Lower leg skin (tissue), 4 donors: ENCODE measurements around the gene MTMR10. TPM values are rescaled to one million over a fixed set of nuclear protein-coding genes. Genes with fewer than 3 reads are reported as not detected.

Source experiments
- DNase-seq, 2 donors: peaks; one replicate each; pipeline ENCODE4 v3.0.0-alpha.2; 2019; ENCODE audit warnings: low spot score in 2 of 2
- H3K4me3 ChIP-seq: fragments of 200-600 bp; sonication (generic); 2 replicates; pipeline ENCODE4 v1.5.1; 2017; ENCODE audit warnings: mild to moderate bottlenecking, low read depth; ENCODE audit not compliant: poor library complexity, severe bottlenecking
- CTCF ChIP-seq, 3 donors: fragments of 450-650 bp; IDR thresholded peaks; one replicate each; pipeline ENCODE4 v1.5.1; 2016; ENCODE audit warnings: antibody characterized with exemption in 3 of 3, mild to moderate bottlenecking in 3 of 3, moderate library complexity in 2 of 3
- POLR2A ChIP-seq, 2 donors: fragments of 450-650 bp; IDR thresholded peaks; one replicate each; pipeline ENCODE4 v1.6.1; 2016 to 2017; ENCODE audit warnings: antibody characterized with exemption in 2 of 2, mild to moderate bottlenecking in 1 of 2, moderate library complexity in 1 of 2
- WGBS, 2 donors: methylation state at CpG; one replicate each; pipeline ENCODE4 v1.1.5; 2018; 5-methylcytosine and 5-hydroxymethylcytosine counted together
- intact Hi-C: fragments of 100-400 bp; cut with DNase I; formaldehyde crosslinking; loops from one replicate; pipeline ENCODE4 v1.15.0; 2023; ENCODE audit warnings: low total_unique reads
- total RNA-seq, 4 donors: library from RNA; depleted of rRNA; stranded (reverse); fragments of >200 nt; gene quantifications; one replicate each; pipeline ENCODE4 v1.1.0, GENCODE V29; 2016

Gene MTMR10
- total RNA-seq, 4 donors from 2014 or later, result 22.5 to 34.7 (median 31.2) TPM

- DNase-seq, result peak; percentile 85 to 97
- H3K4me3 ChIP-seq, result peak within 1 kb of the TSS; percentile 65
- intact Hi-C loops, result no loop called here
- TF ChIP-seq POLR2A (IDR thresholded peaks at IDR 0.05) (no peak), CTCF (IDR thresholded peaks at IDR 0.05) (no peak)
- 0% methylated on average over 47 to 63 of the region's 65 CpGs for WGBS, 2 donors
Measured at GRCh38 chr15:30903497-30904187, 87.8 kb downstream of the MTMR10 start, which contains the start of gene FAN1. Gene FAN1, plus strand, starts transcription at chr15:30903915. Its CDS starts 749 bp downstream, at chr15:30904664.

- DNase-seq, result no peak
- intact Hi-C loops, result no loop called here
- no peak overlapping the region for H3K4me3 ChIP-seq
- TF ChIP-seq POLR2A (IDR thresholded peaks at IDR 0.05), result no peak
- no peak for TF ChIP-seq CTCF (IDR thresholded peaks at IDR 0.05)
- 91 to 93% methylated on average over 1 of the region's 1 CpG for WGBS, 2 donors
Measured at GRCh38 chr15:30901889-30902288, 89.5 kb downstream of the MTMR10 start.

- no peak for DNase-seq
- no peak overlapping the region for H3K4me3 ChIP-seq
- 88% methylated on average over 8 to 12 of the region's 12 CpGs for WGBS, 2 donors
- intact Hi-C loops, result loop anchor here (5.0 kb wide), 1 partner anchor 231 kb away; no protein-coding TSS in a partner anchor
- TF ChIP-seq CTCF (IDR thresholded peaks at IDR 0.05) (no peak), POLR2A (IDR thresholded peaks at IDR 0.05) (no peak)
Measured at GRCh38 chr15:30896211-30896606, 95.2 kb downstream of the MTMR10 start.

- no peak for DNase-seq
- 92 to 93% methylated on average over 33 of the region's 33 CpGs for WGBS, 2 donors
- intact Hi-C loops, result loop anchor here (5.0 kb wide), 1 partner anchor 232 kb away; no protein-coding TSS in a partner anchor
- no peak overlapping the region for H3K4me3 ChIP-seq
- TF ChIP-seq POLR2A (IDR thresholded peaks at IDR 0.05) (no peak), CTCF (IDR thresholded peaks at IDR 0.05) (no peak)
Measured at GRCh38 chr15:30895461-30896210, 95.8 kb downstream of the MTMR10 start.

GRCh38 chr15:30889196-30889595 is 102.2 kb downstream of the MTMR10 start:
- no peak for DNase-seq
- intact Hi-C loops, result no loop called here
- no peak overlapping the region for H3K4me3 ChIP-seq
- TF ChIP-seq POLR2A (IDR thresholded peaks at IDR 0.05) (no peak), CTCF (IDR thresholded peaks at IDR 0.05) (no peak)
- 71 to 73% methylated on average over 4 of the region's 4 CpGs for WGBS, 2 donors

Other genes with a start within 250 kb of the MTMR10 start
- gene FAN1, start 87.7 kb downstream of the MTMR10 start, total RNA-seq, result 10 to 100 TPM; 11.7 to 19.4 (median 17.6) TPM
- 10 to 100 TPM in 1 of 4 donors, 1 to 10 TPM in 3; 1.3 to 18.3 (median 8.3) TPM for gene TRPM1, start 110.1 kb upstream of the MTMR10 start, total RNA-seq